Jurkat, Clone E6-1 (cell line): ENCODE measurements around the gene MAG.
"Not testable (repeated sequence)": the region's sequence is repeated elsewhere in the genome, so short reads cannot be mapped to it uniquely, and the experiment has no call there.

Source experiments
- DNase-seq: peaks from one replicate; pipeline ENCODE4 v3.0.0-alpha.2; 2011; ENCODE audit warnings: low read depth, low spot score
- H3K4me3 ChIP-seq: 2 replicates; pipeline ENCODE4 v1.5.1; 2011; ENCODE audit warnings: mild to moderate bottlenecking, low read length, control low read depth, moderate library complexity

MAG gene

GRCh38 chr19:35278578-35279284 is 13.2 kb upstream of the MAG start:
- no peak for DNase-seq
- no peak overlapping the region for H3K4me3 ChIP-seq

GRCh38 chr19:35279374-35279773 is 12.6 kb upstream of the MAG start:
- no peak overlapping the region for H3K4me3 ChIP-seq
- no peak for DNase-seq

- no peak for DNase-seq
- no peak overlapping the region for H3K4me3 ChIP-seq
Observed at GRCh38 chr19:35279985-35280821, 11.8 kb upstream of the MAG start.

GRCh38 chr19:35281303-35281702 is 10.7 kb upstream of the MAG start:
- H3K4me3 ChIP-seq = no peak overlapping the region
- no peak for DNase-seq

- no peak for DNase-seq
Observed at GRCh38 chr19:35284153-35285094, 7.5 kb upstream of the MAG start.

GRCh38 chr19:35285095-35285449 is 6.9 kb upstream of the MAG start:
- no peak overlapping the region for H3K4me3 ChIP-seq
- DNase-seq = no peak

More at GRCh38 chr19:35284153-35285094, 7.5 kb upstream of the MAG start:
- no peak overlapping the region for H3K4me3 ChIP-seq

- not testable (repeated sequence) for H3K4me3 ChIP-seq, DNase-seq
Observed at GRCh38 chr19:35285465-35285864, 6.5 kb upstream of the MAG start.

- not testable (repeated sequence) for H3K4me3 ChIP-seq, DNase-seq
Observed at GRCh38 chr19:35286101-35286500, 5.9 kb upstream of the MAG start.

- no peak for DNase-seq
- no peak overlapping the region for H3K4me3 ChIP-seq
Observed at GRCh38 chr19:35287713-35288112, 4.2 kb upstream of the MAG start.

GRCh38 chr19:35288331-35288730 is 3.6 kb upstream of the MAG start:
- DNase-seq = no peak
- H3K4me3 ChIP-seq = no peak overlapping the region

- H3K4me3 ChIP-seq = no peak overlapping the region
- no peak for DNase-seq
Observed at GRCh38 chr19:35288906-35289305, 3.1 kb upstream of the MAG start.

GRCh38 chr19:35290381-35291127 is 1.4 kb upstream of the MAG start:
- H3K4me3 ChIP-seq = no peak overlapping the region
- no peak for DNase-seq

GRCh38 chr19:35291259-35291658 is 702 bp upstream of the MAG start:
- DNase-seq = no peak
- H3K4me3 ChIP-seq = no peak overlapping the region

- no peak for DNase-seq
- no peak overlapping the region for H3K4me3 ChIP-seq
Observed at GRCh38 chr19:35292421-35293362, 731 bp downstream of the MAG start.

GRCh38 chr19:35293363-35293739 is 1.4 kb downstream of the MAG start:
- no peak for DNase-seq
- H3K4me3 ChIP-seq = no peak overlapping the region

- H3K4me3 ChIP-seq = no peak overlapping the region
- DNase-seq = no peak
Observed at GRCh38 chr19:35293808-35294207, 1.8 kb downstream of the MAG start.

- H3K4me3 ChIP-seq = no peak overlapping the region
- no peak for DNase-seq
Observed at GRCh38 chr19:35294328-35294727, 2.4 kb downstream of the MAG start.
